Mesendoderm (in vitro differentiated cells): ENCODE results near the gene KIF16B.

Experiments
- DNase-seq: peaks from one replicate; pipeline ENCODE4 v3.0.0; 2013
- H2AK5ac ChIP-seq: 2 replicates; pipeline ENCODE4 v1.6.1; 2013; ENCODE audit warnings: low read length, inconsistent platforms
- H2BK120ac ChIP-seq: 2 replicates; pipeline ENCODE4 v1.6.1; 2013; ENCODE audit warnings: low read depth, mild to moderate bottlenecking, low read length, moderate library complexity, mixed read lengths
- H2BK15ac ChIP-seq: replicated peaks from 2 replicates; pipeline ENCODE4 v1.6.1; 2013; ENCODE audit warnings: low read depth, mild to moderate bottlenecking, moderate library complexity
- H2BK5ac ChIP-seq: 2 replicates; pipeline ENCODE4 v1.6.1; 2013; ENCODE audit warnings: low read length, inconsistent platforms
- H3K18ac ChIP-seq: 2 replicates; pipeline ENCODE4 v1.6.1; 2013; ENCODE audit warnings: mild to moderate bottlenecking, low read length, mixed read lengths
- H3K23ac ChIP-seq: one replicate; pipeline ENCODE4 v1.6.1; 2013; ENCODE audit warnings: low read length
- H3K27ac ChIP-seq: 2 replicates; pipeline ENCODE4 v1.5.1; 2013; ENCODE audit warnings: low read depth, mild to moderate bottlenecking, inconsistent platforms, low read length, moderate library complexity
- H3K27me3 ChIP-seq: 2 replicates; pipeline ENCODE4 v1.6.1; 2013; ENCODE audit warnings: low read length, control low read depth, mild to moderate bottlenecking, inconsistent platforms; ENCODE audit not compliant: insufficient read depth, poor library complexity
- H3K36me3 ChIP-seq: 2 replicates; pipeline ENCODE4 v1.6.1; 2013; ENCODE audit warnings: low read length, inconsistent platforms; ENCODE audit not compliant: control insufficient read depth, insufficient read depth
- H3K4ac ChIP-seq: one replicate; pipeline ENCODE4 v1.6.1; 2013; ENCODE audit warnings: low read depth, mild to moderate bottlenecking, low read length, moderate library complexity
- H3K4me1 ChIP-seq: 2 replicates; pipeline ENCODE4 v1.6.1; 2013; ENCODE audit warnings: low read depth, low read length, inconsistent platforms; ENCODE audit not compliant: control insufficient read depth
- H3K4me2 ChIP-seq: 2 replicates; pipeline ENCODE4 v1.6.1; 2013; ENCODE audit warnings: low read length
- H3K4me3 ChIP-seq: 2 replicates; pipeline ENCODE4 v1.5.1; 2013; ENCODE audit warnings: mild to moderate bottlenecking, low read length
- H3K56ac ChIP-seq: one replicate; pipeline ENCODE4 v1.6.1; 2013; ENCODE audit warnings: low read length
- H3K79me1 ChIP-seq: 2 replicates; pipeline ENCODE4 v1.6.1; 2013; ENCODE audit warnings: low read length, inconsistent platforms
- H3K79me2 ChIP-seq: 2 replicates; pipeline ENCODE4 v1.6.1; 2013; ENCODE audit warnings: mild to moderate bottlenecking, low read length; ENCODE audit not compliant: control insufficient read depth, insufficient read depth
- H3K9ac ChIP-seq: 2 replicates; pipeline ENCODE4 v1.6.1; 2013; ENCODE audit warnings: low read length, inconsistent platforms
- H4K5ac ChIP-seq: one replicate; pipeline ENCODE4 v1.6.1; 2013; ENCODE audit warnings: low read length
- H4K8ac ChIP-seq: one replicate; pipeline ENCODE4 v1.6.1; 2013; ENCODE audit warnings: low read depth, mild to moderate bottlenecking, control low read depth, low read length, moderate library complexity
- WGBS: extraction: QIAGEN DNeasy Blood & Tissue Kit; methylation state at CpG from one replicate; pipeline ENCODE4 v1.1.7; 2013; ENCODE audit warnings: low lambda C conversion rate, missing lambda C conversion rate; ENCODE audit not compliant: insufficient coverage; ENCODE audit errors: extremely low coverage; 5-methylcytosine and 5-hydroxymethylcytosine counted together

KIF16B gene

DNA sequence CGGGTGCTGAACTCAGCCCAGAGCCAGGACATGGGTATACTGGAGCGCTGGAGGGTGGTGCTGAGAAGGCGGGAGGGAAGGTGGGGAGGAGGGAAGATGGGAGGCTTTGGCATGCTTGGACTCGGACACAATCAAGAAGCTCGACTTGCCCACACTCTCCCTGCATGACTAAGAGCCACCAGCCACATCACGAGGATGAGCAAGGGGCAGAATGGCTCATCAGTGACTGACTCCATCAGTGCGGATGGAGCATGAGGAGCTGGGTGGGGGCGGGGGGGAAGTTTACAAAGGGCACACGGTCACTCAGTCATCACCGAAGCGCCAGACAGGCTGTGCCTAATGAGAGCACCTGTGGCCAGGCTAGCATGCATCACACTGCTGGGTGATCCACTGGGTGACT is 222.8 kb downstream of the KIF16B start:
- no peak overlapping the region for H3K9ac ChIP-seq
- no peak overlapping the region for H2BK15ac ChIP-seq
- no peak overlapping the region for H3K18ac ChIP-seq
- no peaks in the 10 kb centered on the region for H3K27me3 ChIP-seq
- H3K79me1 ChIP-seq: no peaks in the 10 kb centered on the region
- no peaks in the 10 kb centered on the region for H3K36me3 ChIP-seq
- no peak for DNase-seq
- no peak overlapping the region for H3K4me3 ChIP-seq
- no peak overlapping the region for H3K4me2 ChIP-seq
- no peak overlapping the region for H3K4ac ChIP-seq
- no peak overlapping the region for H4K8ac ChIP-seq
- H3K23ac ChIP-seq: no peak overlapping the region
- no peak overlapping the region for H2BK120ac ChIP-seq
- WGBS: no CpG with 5 or more reads among the region's 11 CpGs
- H2AK5ac ChIP-seq: no peak overlapping the region
- H3K4me1 ChIP-seq: no peaks in the 10 kb centered on the region
- H4K5ac ChIP-seq: no peak overlapping the region
- H3K56ac ChIP-seq: no peak overlapping the region
- no peak overlapping the region for H2BK5ac ChIP-seq
- H3K27ac ChIP-seq: no peak overlapping the region
- H3K79me2 ChIP-seq: no peaks in the 10 kb centered on the region

DNA sequence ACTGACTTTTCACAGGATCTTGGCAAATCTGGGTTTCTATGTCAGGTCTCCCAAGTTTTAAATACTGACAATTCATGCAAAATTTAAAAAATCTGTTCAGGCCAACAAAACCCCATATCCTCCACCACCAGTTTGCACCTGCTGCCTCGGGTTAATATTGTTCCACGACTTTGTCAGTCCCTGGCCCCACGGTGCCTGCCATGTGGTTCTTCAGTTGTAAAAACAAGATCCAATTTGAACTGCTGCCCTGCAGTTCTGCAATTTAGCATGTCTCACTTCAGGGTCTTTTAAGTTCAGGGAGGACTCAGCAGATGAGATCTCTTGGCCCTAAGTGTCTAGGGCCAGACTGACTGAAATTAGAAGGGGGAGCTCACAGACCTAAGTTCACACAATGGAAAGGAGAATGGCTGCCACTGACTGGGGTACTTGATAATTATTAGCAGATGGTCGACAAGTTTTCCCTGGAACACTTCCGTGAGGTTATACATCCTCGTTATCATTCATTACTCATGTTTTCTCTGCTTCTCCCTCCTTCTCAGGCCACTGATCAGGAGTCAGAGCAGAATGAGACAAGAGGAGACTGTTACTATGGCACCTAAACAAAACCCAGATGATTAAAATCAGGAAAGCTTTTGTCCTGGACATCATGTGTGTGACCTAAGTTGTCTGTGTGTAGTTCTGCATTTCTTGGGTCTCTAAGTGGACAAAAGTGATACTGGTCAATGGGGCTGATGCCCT is 223.6 kb downstream of the KIF16B start:
- H3K27ac ChIP-seq: no peak overlapping the region
- WGBS: no CpG with 5 or more reads among the region's 6 CpGs
- no peak overlapping the region for H4K8ac ChIP-seq
- H3K79me1 ChIP-seq: no peaks in the 10 kb centered on the region
- no peak overlapping the region for H2BK15ac ChIP-seq
- H3K56ac ChIP-seq: no peak overlapping the region
- no peak overlapping the region for H2BK120ac ChIP-seq
- H2BK5ac ChIP-seq: no peak overlapping the region
- H3K4ac ChIP-seq: no peak overlapping the region
- no peak for DNase-seq
- no peaks in the 10 kb centered on the region for H3K79me2 ChIP-seq
- no peak overlapping the region for H3K23ac ChIP-seq
- H3K18ac ChIP-seq: no peak overlapping the region
- no peak overlapping the region for H2AK5ac ChIP-seq
- H3K9ac ChIP-seq: no peak overlapping the region
- no peaks in the 10 kb centered on the region for H3K27me3 ChIP-seq
- H3K4me3 ChIP-seq: no peak overlapping the region
- no peak overlapping the region for H3K4me2 ChIP-seq
- no peak overlapping the region for H4K5ac ChIP-seq
- no peaks in the 10 kb centered on the region for H3K4me1 ChIP-seq
- H3K36me3 ChIP-seq: no peaks in the 10 kb centered on the region

DNA sequence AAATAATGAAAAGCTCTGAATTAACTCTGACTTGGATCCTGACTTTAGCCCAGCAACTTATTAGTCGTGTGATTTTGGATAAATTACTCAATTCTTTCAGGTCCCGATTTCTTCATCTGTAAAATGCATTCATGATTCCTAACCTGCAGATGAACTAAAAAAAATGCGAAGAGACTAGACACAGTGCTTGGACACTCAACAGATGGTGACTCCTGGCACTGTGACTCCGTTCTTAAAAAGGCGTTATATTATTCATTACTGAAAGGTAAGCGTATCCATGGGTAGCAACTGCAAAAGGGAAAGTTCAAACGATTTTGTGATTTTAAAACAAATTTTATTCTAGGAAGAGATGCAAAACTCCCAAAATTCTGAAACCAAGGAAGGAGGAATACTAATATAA is 226.3 kb downstream of the KIF16B start:
- no peak overlapping the region for H2AK5ac ChIP-seq
- no peaks in the 10 kb centered on the region for H3K79me2 ChIP-seq
- H3K9ac ChIP-seq: no peak overlapping the region
- no peaks in the 10 kb centered on the region for H3K4me1 ChIP-seq
- H2BK120ac ChIP-seq: no peak overlapping the region
- H3K23ac ChIP-seq: no peak overlapping the region
- WGBS: no CpG with 5 or more reads among the region's 7 CpGs
- H3K27me3 ChIP-seq: no peaks in the 10 kb centered on the region
- H4K8ac ChIP-seq: no peak overlapping the region
- no peaks in the 10 kb centered on the region for H3K36me3 ChIP-seq
- no peaks in the 10 kb centered on the region for H3K79me1 ChIP-seq
- H3K4me3 ChIP-seq: no peak overlapping the region
- H3K4me2 ChIP-seq: no peak overlapping the region
- no peak overlapping the region for H2BK15ac ChIP-seq
- no peak for DNase-seq
- H2BK5ac ChIP-seq: no peak overlapping the region
- H3K18ac ChIP-seq: no peak overlapping the region
- no peak overlapping the region for H3K4ac ChIP-seq
- no peak overlapping the region for H3K56ac ChIP-seq
- no peak overlapping the region for H4K5ac ChIP-seq
- H3K27ac ChIP-seq: no peak overlapping the region

DNA sequence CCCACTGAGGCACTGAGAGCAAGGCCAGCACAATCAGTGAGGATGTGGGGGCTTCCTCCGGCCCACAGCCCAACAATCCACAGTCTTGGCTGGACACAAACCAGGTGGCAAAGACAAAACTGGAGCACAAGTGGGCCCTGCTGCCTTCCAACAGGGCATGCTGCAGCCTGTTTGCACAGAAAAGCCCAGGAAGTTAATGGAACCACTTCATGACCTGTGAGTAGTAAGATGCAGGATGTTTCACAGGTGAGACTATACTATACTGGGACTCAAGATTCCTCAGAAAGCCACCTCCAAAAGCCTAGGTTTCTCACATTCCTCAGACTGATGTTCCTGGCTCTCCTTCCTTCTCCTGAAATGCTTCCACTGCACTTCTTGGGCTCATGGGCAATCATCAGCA is 235.5 kb downstream of the KIF16B start:
- Histone ChIP-seq H3K27ac (no peak overlapping the region), H3K4me1 (no peaks in the 10 kb centered on the region), H2AK5ac (no peak overlapping the region), H2BK15ac (no peak overlapping the region), H4K5ac (no peak overlapping the region), H3K4ac (no peak overlapping the region), H2BK5ac (no peak overlapping the region), H3K9ac (no peak overlapping the region), H3K4me3 (no peak overlapping the region), H3K23ac (no peak overlapping the region), H3K56ac (no peak overlapping the region), H3K27me3 (no peaks in the 10 kb centered on the region), H3K79me1 (no peaks in the 10 kb centered on the region), H2BK120ac (no peak overlapping the region), H4K8ac (no peak overlapping the region), H3K4me2 (no peak overlapping the region), H3K79me2 (no peaks in the 10 kb centered on the region), H3K18ac (no peak overlapping the region), H3K36me3 (no peaks in the 10 kb centered on the region)
- no CpG with 5 or more reads among the region's 1 CpG for WGBS
- DNase-seq: no peak

DNA sequence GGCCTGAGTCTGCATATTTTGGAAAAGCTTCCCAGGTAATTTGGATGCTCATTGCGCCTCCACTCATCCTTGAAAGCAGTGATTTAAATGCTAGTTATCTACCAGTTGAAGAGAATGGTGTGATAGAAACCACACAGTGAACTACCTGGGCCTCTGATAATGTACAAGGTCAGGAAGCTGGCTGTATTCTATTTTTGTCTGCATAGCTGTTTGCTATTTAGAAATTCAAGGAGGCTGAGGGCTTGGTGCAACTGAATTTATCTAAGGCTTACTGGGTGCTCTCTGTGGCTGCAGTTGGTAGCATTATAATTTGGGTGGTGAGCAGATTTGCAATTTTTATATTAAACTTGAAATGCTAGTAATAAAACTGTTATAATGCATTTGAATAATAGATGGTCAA is 245.6 kb downstream of the KIF16B start:
- H4K5ac ChIP-seq: no peak overlapping the region
- no peaks in the 10 kb centered on the region for H3K79me2 ChIP-seq
- H3K27me3 ChIP-seq: no peaks in the 10 kb centered on the region
- no peak overlapping the region for H2AK5ac ChIP-seq
- no peak overlapping the region for H3K56ac ChIP-seq
- no peak overlapping the region for H2BK5ac ChIP-seq
- no peak overlapping the region for H3K27ac ChIP-seq
- H3K79me1 ChIP-seq: no peaks in the 10 kb centered on the region
- no peak overlapping the region for H2BK15ac ChIP-seq
- H3K9ac ChIP-seq: no peak overlapping the region
- no peak overlapping the region for H3K4ac ChIP-seq
- no CpG with 5 or more reads among the region's 1 CpG for WGBS
- no peak for DNase-seq
- H3K36me3 ChIP-seq: no peaks in the 10 kb centered on the region
- H3K18ac ChIP-seq: no peak overlapping the region
- no peak overlapping the region for H3K4me2 ChIP-seq
- no peak overlapping the region for H2BK120ac ChIP-seq
- no peak overlapping the region for H3K23ac ChIP-seq
- no peaks in the 10 kb centered on the region for H3K4me1 ChIP-seq
- H3K4me3 ChIP-seq: no peak overlapping the region
- H4K8ac ChIP-seq: no peak overlapping the region

DNA sequence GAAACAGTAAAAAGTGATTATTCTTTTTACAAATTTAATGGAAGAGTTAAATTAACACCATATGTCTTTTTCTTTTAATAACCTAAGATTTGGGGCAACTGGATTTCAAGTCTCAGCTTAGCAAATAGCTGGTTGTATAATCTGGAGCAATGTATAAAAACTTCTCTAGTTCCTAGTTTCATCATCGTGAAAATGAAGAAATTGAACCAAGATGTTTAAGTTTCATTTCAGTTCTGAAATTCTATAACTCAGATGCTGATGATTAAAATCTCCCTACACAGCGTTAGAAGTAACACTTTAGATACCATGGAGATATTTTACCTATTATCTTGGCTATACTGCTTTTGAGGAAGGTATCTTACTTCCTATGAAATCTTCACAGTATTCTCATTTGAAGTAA is 252.0 kb downstream of the KIF16B start:
- no peak overlapping the region for H2BK5ac ChIP-seq
- H3K27me3 ChIP-seq: no peaks in the 10 kb centered on the region
- H3K4ac ChIP-seq: no peak overlapping the region
- no peaks in the 10 kb centered on the region for H3K4me1 ChIP-seq
- no peaks in the 10 kb centered on the region for H3K79me2 ChIP-seq
- no peak overlapping the region for H2AK5ac ChIP-seq
- H3K9ac ChIP-seq: no peak overlapping the region
- H3K23ac ChIP-seq: no peak overlapping the region
- H3K36me3 ChIP-seq: no peaks in the 10 kb centered on the region
- H4K5ac ChIP-seq: no peak overlapping the region
- no peak overlapping the region for H3K27ac ChIP-seq
- no peak overlapping the region for H2BK15ac ChIP-seq
- H3K56ac ChIP-seq: no peak overlapping the region
- no peak overlapping the region for H3K18ac ChIP-seq
- H3K79me1 ChIP-seq: no peaks in the 10 kb centered on the region
- H3K4me2 ChIP-seq: no peak overlapping the region
- H4K8ac ChIP-seq: no peak overlapping the region
- no peak for DNase-seq
- no peak overlapping the region for H3K4me3 ChIP-seq
- no peak overlapping the region for H2BK120ac ChIP-seq
- WGBS: no CpG with 5 or more reads among the region's 2 CpGs
